Calu3 (cell line): ENCODE measurements around the gene NTSR1. TPM values are rescaled to one million over a fixed set of nuclear protein-coding genes. Genes with fewer than 3 reads are reported as not detected.

Source experiments
- BruUV-seq: library from RNA; stranded (reverse); fragments of 400-500 nt; replicated peaks from 2 replicates; lab custom pipeline; 2021; lab: Mats Ljungman, UMichigan
- CTCF ChIA-PET: fragments of 300-600 bp; sonication (Branson Sonifier 250); formaldehyde crosslinking; loops from one replicate; lab custom pipeline; 2022; ENCODE audit warnings: antibody characterized with exemption; lab: Charles Lee
- DNase-seq: peaks from one replicate; pipeline ENCODE4 v3.0.0; 2022
- H3K27ac Mint-ChIP-seq: one replicate; pipeline ENCODE4 v1.8.0; 2022; ENCODE audit warnings: mixed read lengths; ENCODE audit not compliant: unreplicated experiment
- H3K27me3 Mint-ChIP-seq: one replicate; pipeline ENCODE4 v1.8.0; 2022; ENCODE audit warnings: mixed read lengths; ENCODE audit not compliant: unreplicated experiment
- H3K36me3 Mint-ChIP-seq: one replicate; pipeline ENCODE4 v1.8.0; 2022; ENCODE audit warnings: mild to moderate bottlenecking, moderate library complexity, mixed read lengths; ENCODE audit not compliant: insufficient read depth, unreplicated experiment
- H3K4me1 Mint-ChIP-seq: one replicate; pipeline ENCODE4 v1.8.0; 2022; ENCODE audit warnings: mild to moderate bottlenecking, low read depth, mixed read lengths; ENCODE audit not compliant: unreplicated experiment
- H3K4me3 Mint-ChIP-seq: one replicate; pipeline ENCODE4 v1.8.0; 2022; ENCODE audit warnings: mild to moderate bottlenecking, low read depth, moderate library complexity, mixed read lengths; ENCODE audit not compliant: unreplicated experiment
- H3K9me3 Mint-ChIP-seq: one replicate; pipeline ENCODE4 v1.8.0; 2022; ENCODE audit warnings: low read depth, mixed read lengths; ENCODE audit not compliant: unreplicated experiment
- CTCF ChIP-seq: fragments of 200-600 bp; IDR thresholded peaks from one replicate; pipeline ENCODE4 v1.8.0; 2022; ENCODE audit warnings: antibody characterized with exemption; ENCODE audit not compliant: unreplicated experiment
- intact Hi-C: fragments of 100-400 bp; cut with micrococcal nuclease; formaldehyde crosslinking; loops from one replicate; pipeline ENCODE4 v1.10.0; 2022; ENCODE audit not compliant: unreplicated experiment
- total RNA-seq: library from RNA; stranded (reverse); gene quantifications from 2 replicates; pipeline ENCODE4 v1.2.3, GENCODE V29; 2022

NTSR1 gene
- total RNA-seq, 1 experiment from 2014 or later, result not detected

GRCh38 chr20:62714799-62715198 lies 6.2 kb downstream of the NTSR1 start:
- Mint-ChIP-seq H3K27me3 (peaks cover 100% of the 10 kb centered on the region), H3K36me3 (no peaks in the 10 kb centered on the region), H3K4me1 (peaks cover 16% of the 10 kb centered on the region), H3K9me3 (peaks cover 2% of the 10 kb centered on the region), H3K27ac (no peak overlapping the region), H3K4me3 (no peak overlapping the region)
- BruUV-seq, result no TSS peak
- CTCF ChIA-PET, result no interaction called here
- no peak for TF ChIP-seq CTCF
- intact Hi-C loops, result no loop called here
- no peak for DNase-seq

- no TSS peak for BruUV-seq
- Mint-ChIP-seq H3K27me3 (peaks cover 100% of the 10 kb centered on the region), H3K4me3 (no peak overlapping the region), H3K27ac (no peak overlapping the region), H3K36me3 (no peaks in the 10 kb centered on the region), H3K4me1 (peaks cover 13% of the 10 kb centered on the region), H3K9me3 (peaks cover 2% of the 10 kb centered on the region)
- DNase-seq, result no peak
- TF ChIP-seq CTCF, result no peak
- intact Hi-C loops, result no loop called here
- CTCF ChIA-PET, result no interaction called here
Observed at GRCh38 chr20:62715201-62715600, 6.6 kb downstream of the NTSR1 start.

- H3K27ac Mint-ChIP-seq, result no peak overlapping the region
- H3K4me1 Mint-ChIP-seq, result peaks cover 3% of the 10 kb centered on the region
- intact Hi-C loops, result no loop called here
- H3K9me3 Mint-ChIP-seq, result peaks cover 5% of the 10 kb centered on the region
- H3K4me3 Mint-ChIP-seq, result no peak overlapping the region
- DNase-seq, result no peak
- TF ChIP-seq CTCF, result no peak
- peaks cover 99% of the 10 kb centered on the region for H3K27me3 Mint-ChIP-seq
- CTCF ChIA-PET, result no interaction called here
- BruUV-seq, result no TSS peak
- H3K36me3 Mint-ChIP-seq, result no peaks in the 10 kb centered on the region
Observed at GRCh38 chr20:62716198-62716940, 7.7 kb downstream of the NTSR1 start.

- Mint-ChIP-seq H3K27me3 (peaks cover 99% of the 10 kb centered on the region), H3K36me3 (no peaks in the 10 kb centered on the region), H3K9me3 (peaks cover 11% of the 10 kb centered on the region), H3K4me3 (no peak overlapping the region), H3K4me1 (peaks cover 6% of the 10 kb centered on the region), H3K27ac (no peak overlapping the region)
- no TSS peak for BruUV-seq
- intact Hi-C loops, result no loop called here
- TF ChIP-seq CTCF, result no peak
- CTCF ChIA-PET, result no interaction called here
- no peak for DNase-seq
Observed at GRCh38 chr20:62716941-62717310, 8.3 kb downstream of the NTSR1 start.
